ENCODE measurements around the gene ARHGAP32. TPM values are rescaled to one million over a fixed set of nuclear protein-coding genes. Genes with fewer than 3 reads are reported as not detected.

ARHGAP32 gene
- total and polyA plus RNA-seq, 2 experiments from 2014 or later: 1.2 to 5.5 TPM

- peaks cover 33% of the 10 kb centered on the region for H3F3A ChIP-seq (ENCODE audit: insufficient read depth)
- H3K79me2 ChIP-seq (ENCODE audit: insufficient read depth): peaks cover 63% of the 10 kb centered on the region
- in situ Hi-C loops (cut with MboI): no loop called here
- H4K20me1 ChIP-seq (ENCODE audit: insufficient read depth): no peaks in the 10 kb centered on the region
- H3K9me3 ChIP-seq (ENCODE audit: low read depth): no peaks in the 10 kb centered on the region
- WGBS, 2 experiments (ENCODE audit: low coverage in 1 of 2, low lambda C conversion rate in 2 of 2, missing lambda C conversion rate in 2 of 2): 0 to 10% methylated on average over 1 of the region's 1 CpG
- peak; percentile 83 for DNase-seq
- H3K27ac ChIP-seq: peak overlapping the region; percentile 31
- no peak overlapping the region for H3K4me3 ChIP-seq
- no peaks in the 10 kb centered on the region; the same call in 1 of the 2 replicates for H3K36me3 ChIP-seq (ENCODE audit: low read depth)
- no peak overlapping the region for H3K9ac ChIP-seq
- H2AFZ ChIP-seq: no peak overlapping the region
- TF ChIP-seq EZH2 (IDR thresholded peaks at IDR 0.05; ENCODE audit: insufficient read depth, poor library complexity, severe bottlenecking) (no peak), EZH2phosphoT487 (IDR thresholded peaks at IDR 0.05; ENCODE audit: insufficient read depth, low read depth) (no peak)
- H3K4me1 ChIP-seq (ENCODE audit: insufficient read depth): peaks cover 27% of the 10 kb centered on the region
- no peak overlapping the region for H3K4me2 ChIP-seq (ENCODE audit: unreplicated experiment)
- no peaks in the 10 kb centered on the region for H3K9me2 ChIP-seq (ENCODE audit: insufficient read depth)
- H3K27me3 ChIP-seq (replicated peaks; ENCODE audit: insufficient read depth): no peaks in the 10 kb centered on the region
Measured at GRCh38 chr11:129225190-129225589, 33.1 kb upstream of the ARHGAP32 start.

DNA sequence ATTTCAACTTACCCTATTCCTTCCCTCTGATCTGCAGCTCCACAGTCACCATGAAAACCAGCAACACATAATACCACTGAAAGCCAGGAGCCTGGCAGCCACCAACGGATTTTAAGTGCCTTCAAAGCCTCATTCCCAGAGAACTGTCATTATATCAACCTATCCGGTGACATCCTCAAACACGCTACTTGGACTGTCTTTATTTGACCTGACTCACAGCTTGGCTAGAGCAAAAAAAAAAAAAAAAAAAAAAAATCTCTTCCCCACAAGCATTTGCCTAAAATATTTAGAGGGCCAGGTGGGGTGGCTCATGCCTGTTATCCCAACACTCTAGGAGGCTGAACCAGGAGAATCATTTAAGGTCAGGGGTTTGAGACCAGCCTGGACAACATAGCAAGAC, 32.4 kb upstream of the ARHGAP32 start:
- H3K4me1 ChIP-seq (ENCODE audit: insufficient read depth): peaks cover 27% of the 10 kb centered on the region
- no peaks in the 10 kb centered on the region; the same call in 1 of the 2 replicates for H3K36me3 ChIP-seq (ENCODE audit: low read depth)
- H3K27me3 ChIP-seq (replicated peaks; ENCODE audit: insufficient read depth): no peaks in the 10 kb centered on the region
- no peaks in the 10 kb centered on the region for H3K9me2 ChIP-seq (ENCODE audit: insufficient read depth)
- H3K4me2 ChIP-seq (ENCODE audit: unreplicated experiment): peak overlapping the region; percentile 63
- H3K9me3 ChIP-seq (ENCODE audit: low read depth): no peaks in the 10 kb centered on the region
- no peak overlapping the region for H2AFZ ChIP-seq
- no peaks in the 10 kb centered on the region for H4K20me1 ChIP-seq (ENCODE audit: insufficient read depth)
- no peak overlapping the region for H3K9ac ChIP-seq
- DNase-seq: peak; percentile 37
- in situ Hi-C loops (cut with MboI): no loop called here
- TF ChIP-seq EZH2phosphoT487 (IDR thresholded peaks at IDR 0.05; ENCODE audit: insufficient read depth, low read depth): no peak
- TF ChIP-seq EZH2 (IDR thresholded peaks at IDR 0.05; ENCODE audit: insufficient read depth, poor library complexity, severe bottlenecking): no peak
- H3K79me2 ChIP-seq (ENCODE audit: insufficient read depth): peaks cover 69% of the 10 kb centered on the region
- peaks cover 33% of the 10 kb centered on the region for H3F3A ChIP-seq (ENCODE audit: insufficient read depth)
- no peak overlapping the region for H3K4me3 ChIP-seq
- H3K27ac ChIP-seq: peak overlapping the region; percentile 29
- 16 to 25% methylated on average over 3 of the region's 3 CpGs for WGBS, 2 experiments (ENCODE audit: low coverage in 1 of 2, low lambda C conversion rate in 2 of 2, missing lambda C conversion rate in 2 of 2)

GRCh38 chr11:129223701-129224149, 31.6 kb upstream of the ARHGAP32 start:
- Histone ChIP-seq H3K9me2 (ENCODE audit: insufficient read depth) (no peaks in the 10 kb centered on the region), H3K36me3 (ENCODE audit: low read depth) (no peaks in the 10 kb centered on the region; the same call in 1 of the 2 replicates), H3K4me3 (peak overlapping the region; percentile 19), H4K20me1 (ENCODE audit: insufficient read depth) (no peaks in the 10 kb centered on the region), H3K9me3 (ENCODE audit: low read depth) (no peaks in the 10 kb centered on the region), H2AFZ (no peak overlapping the region), H3K9ac (peak overlapping the region; percentile 2; the same call in 1 of the 2 replicates), H3K4me2 (ENCODE audit: unreplicated experiment) (peak overlapping the region; percentile 63), H3K27ac (peak overlapping the region; percentile 29), H3K27me3 (replicated peaks; ENCODE audit: insufficient read depth) (no peaks in the 10 kb centered on the region), H3K4me1 (ENCODE audit: insufficient read depth) (peaks cover 27% of the 10 kb centered on the region), H3F3A (ENCODE audit: insufficient read depth) (peaks cover 33% of the 10 kb centered on the region), H3K79me2 (ENCODE audit: insufficient read depth) (peaks cover 73% of the 10 kb centered on the region)
- TF ChIP-seq EZH2 (IDR thresholded peaks at IDR 0.05; ENCODE audit: insufficient read depth, poor library complexity, severe bottlenecking) (no peak), EZH2phosphoT487 (IDR thresholded peaks at IDR 0.05; ENCODE audit: insufficient read depth, low read depth) (no peak)
- in situ Hi-C loops (cut with MboI): no loop called here
- WGBS, 2 experiments (ENCODE audit: low coverage in 1 of 2, low lambda C conversion rate in 2 of 2, missing lambda C conversion rate in 2 of 2): 2 to 5% methylated on average over 2 of the region's 2 CpGs
- peak; percentile 76 for DNase-seq

- Histone ChIP-seq H3K9me2 (ENCODE audit: insufficient read depth) (no peaks in the 10 kb centered on the region), H3K4me1 (ENCODE audit: insufficient read depth) (peaks cover 27% of the 10 kb centered on the region), H2AFZ (no peak overlapping the region), H3F3A (ENCODE audit: insufficient read depth) (peaks cover 33% of the 10 kb centered on the region), H3K27me3 (replicated peaks; ENCODE audit: insufficient read depth) (no peaks in the 10 kb centered on the region), H3K4me2 (ENCODE audit: unreplicated experiment) (peak overlapping the region; percentile 63), H3K9me3 (ENCODE audit: low read depth) (no peaks in the 10 kb centered on the region), H3K36me3 (ENCODE audit: low read depth) (no peaks in the 10 kb centered on the region; the same call in 1 of the 2 replicates), H3K79me2 (ENCODE audit: insufficient read depth) (peaks cover 73% of the 10 kb centered on the region), H3K27ac (peak overlapping the region; percentile 29), H3K9ac (0 out of 2 replicates have a peak overlapping the region, but pooled peaks have one; percentile 2), H4K20me1 (ENCODE audit: insufficient read depth) (no peaks in the 10 kb centered on the region), H3K4me3 (peak overlapping the region; percentile 19)
- 53 to 76% methylated on average over 1 of the region's 1 CpG for WGBS, 2 experiments (ENCODE audit: low coverage in 1 of 2, low lambda C conversion rate in 2 of 2, missing lambda C conversion rate in 2 of 2)
- in situ Hi-C loops (cut with MboI): no loop called here
- DNase-seq: no peak
- TF ChIP-seq EZH2 (IDR thresholded peaks at IDR 0.05; ENCODE audit: insufficient read depth, poor library complexity, severe bottlenecking): no peak
- no peak for TF ChIP-seq EZH2phosphoT487 (IDR thresholded peaks at IDR 0.05; ENCODE audit: insufficient read depth, low read depth)
Measured at GRCh38 chr11:129223260-129223659, 31.1 kb upstream of the ARHGAP32 start.
